Astrocyte of the cerebellum (primary cell): Measurements from ENCODE around the gene SORT1.

Experiments used
- DNase-seq: peaks from one replicate; pipeline ENCODE4 v3.0.0-alpha.2; 2011; ENCODE audit warnings: low read depth
- H3K4me3 ChIP-seq: 2 replicates; pipeline ENCODE4 v1.5.1; 2011; ENCODE audit warnings: mild to moderate bottlenecking, low read depth, low read length, moderate library complexity
- CTCF ChIP-seq: IDR thresholded peaks from 2 replicates; pipeline ENCODE4 v1.5.1; 2012; ENCODE audit warnings: low read length, low read depth, moderate library complexity, mild to moderate bottlenecking; ENCODE audit errors: missing control alignments
- in situ Hi-C: cut with HindIII; loops from 2 replicates; pipeline ENCODE4 v1.10.0; 2017; ENCODE audit warnings: low sequenced_read_pairs

Gene SORT1

GRCh38 chr1:109259674-109260557, 137.8 kb downstream of the SORT1 start:
- TF ChIP-seq CTCF: no peak
- no peak overlapping the region for H3K4me3 ChIP-seq
- DNase-seq: no peak
- in situ Hi-C loops: no loop called here
